Natural killer cell (primary cell): ENCODE data around the gene LRRC4B. TPM values are rescaled to one million over a fixed set of nuclear protein-coding genes. Genes with fewer than 3 reads are reported as not detected.

Experiments
- ATAC-seq, 3 donors: fragments of 150-1000 bp in 2 of 3; fragments of 200-7000 bp in 1 of 3; cut with Tn5 transposase; 1 replicate in 1 of 3; 2 replicates in 2 of 3; pipeline ENCODE4 v1.10.0; 2021; ENCODE audit warnings: mild to moderate bottlenecking in 2 of 3, moderate library complexity in 2 of 3
- DNase-seq, 2 donors: peaks; one replicate each; pipeline versions ENCODE4 v3.0.0 to v3.0.0-alpha.2; 2013 to 2021; ENCODE audit warnings: mixed read lengths in 1 of 2
- H3K27ac ChIP-seq: one replicate; pipeline ENCODE4 v1.5.1; 2013; ENCODE audit warnings: mild to moderate bottlenecking, low read length
- H3K27me3 ChIP-seq: one replicate; pipeline ENCODE4 v1.6.1; 2013; ENCODE audit warnings: low read length; ENCODE audit not compliant: control insufficient read depth, insufficient read depth
- H3K36me3 ChIP-seq: one replicate; pipeline ENCODE4 v1.6.1; 2013; ENCODE audit warnings: low read length; ENCODE audit not compliant: control insufficient read depth, insufficient read depth
- H3K4me1 ChIP-seq: one replicate; pipeline ENCODE4 v1.6.1; 2013; ENCODE audit warnings: low read length; ENCODE audit not compliant: control insufficient read depth, insufficient read depth
- H3K4me3 ChIP-seq: one replicate; pipeline ENCODE4 v1.5.1; 2013; ENCODE audit warnings: low read length
- H3K9me3 ChIP-seq: one replicate; pipeline ENCODE4 v1.6.1; 2013; ENCODE audit warnings: low read length; ENCODE audit not compliant: control insufficient read depth, insufficient read depth
- H3K27ac Mint-ChIP-seq, 2 donors: one replicate each; pipeline ENCODE4 v1.8.0; 2022; ENCODE audit warnings: mild to moderate bottlenecking in 2 of 2, mixed read lengths in 2 of 2, moderate library complexity in 1 of 2
- H3K27me3 Mint-ChIP-seq, 2 donors: one replicate each; pipeline ENCODE4 v1.8.0; 2022; ENCODE audit warnings: low read depth in 2 of 2, mixed read lengths in 2 of 2
- H3K36me3 Mint-ChIP-seq: one replicate; pipeline ENCODE4 v1.8.0; 2022; ENCODE audit warnings: mixed read lengths
- H3K4me1 Mint-ChIP-seq, 2 donors: one replicate each; pipeline ENCODE4 v1.8.0; 2022; ENCODE audit warnings: mixed read lengths in 2 of 2
- H3K4me3 Mint-ChIP-seq: one replicate; pipeline ENCODE4 v1.8.0; 2022; ENCODE audit warnings: mild to moderate bottlenecking, moderate library complexity, mixed read lengths
- H3K9me3 Mint-ChIP-seq, 2 donors: one replicate each; pipeline ENCODE4 v1.8.0; 2022; ENCODE audit warnings: mixed read lengths in 2 of 2
- CTCF ChIP-seq: fragments of 200-600 bp; IDR thresholded peaks from one replicate; pipeline ENCODE4 v1.8.0; 2022; ENCODE audit warnings: antibody characterized with exemption
- WGBS: methylation state at CpG from one replicate; pipeline ENCODE4 v1.1.7; 2013; ENCODE audit warnings: missing lambda C conversion rate; ENCODE audit not compliant: insufficient coverage; 5-methylcytosine and 5-hydroxymethylcytosine counted together
- intact Hi-C: fragments of 100-400 bp; cut with micrococcal nuclease; formaldehyde crosslinking; loops from one replicate; pipeline ENCODE4 v1.14.2; 2022
- total RNA-seq, 4 donors: library from RNA; stranded (reverse); fragments of 120-200 nt in 1 of 4; gene quantifications; one replicate each; pipeline versions ENCODE4 v1.2.3 to v1.2.4, GENCODE V29; 2013 to 2022

Gene LRRC4B
- total RNA-seq, 3 donors from 2014 or later (not counting 1 experiment from before 2014, with no cell fraction given) = not detected

DNA sequence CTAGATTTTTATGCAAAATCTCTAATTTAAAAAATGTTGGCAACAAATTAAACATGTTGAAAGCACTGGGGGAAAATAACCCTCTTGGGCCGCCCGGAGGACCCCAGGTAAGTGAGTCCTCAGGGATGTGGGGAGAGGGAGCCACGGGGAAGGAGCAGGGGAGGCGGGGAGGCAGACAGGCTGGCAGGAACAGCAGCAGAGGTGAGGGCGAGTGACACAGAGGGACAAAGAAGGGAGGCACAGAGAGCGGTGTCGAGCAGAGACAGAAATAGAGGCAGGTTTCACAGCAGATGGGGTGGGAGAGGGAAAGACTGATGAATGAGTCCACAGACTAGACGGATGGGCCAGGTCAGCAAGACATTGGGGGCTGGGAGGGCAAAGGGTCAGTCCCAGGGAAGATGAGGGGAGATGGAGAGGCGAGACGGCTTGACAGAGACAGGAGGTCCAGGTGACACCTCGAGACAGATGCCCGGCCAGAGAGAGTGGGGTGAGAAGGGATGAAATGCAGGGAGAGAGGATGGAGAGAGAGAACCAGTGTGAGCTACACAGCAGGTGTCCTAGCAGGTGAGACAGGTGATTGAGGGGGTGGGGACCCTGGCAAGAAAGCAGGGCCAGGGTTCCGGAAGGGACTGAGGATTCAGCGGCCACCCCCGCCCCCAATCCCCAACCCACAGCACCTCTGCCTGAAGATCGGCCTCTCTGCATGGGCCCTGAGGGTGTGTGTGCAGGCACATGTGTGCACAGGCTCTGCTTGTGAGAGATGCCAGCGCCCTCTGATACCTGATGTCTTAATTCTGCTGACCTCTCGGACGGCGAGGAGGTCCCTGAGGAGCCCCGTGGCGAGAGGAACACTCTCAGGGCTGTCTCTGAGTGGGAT is 3.8 kb downstream of the LRRC4B start:
- Mint-ChIP-seq H3K4me3 (no peak overlapping the region), H3K27ac (no peak overlapping the region), H3K9me3 (no peaks in the 10 kb centered on the region), H3K36me3 (no peaks in the 10 kb centered on the region), H3K4me1 (peaks cover 0 to 14% of the 10 kb centered on the region in 2 donors), H3K27me3 (peaks cover 40 to 41% of the 10 kb centered on the region in 2 donors)
- Histone ChIP-seq H3K9me3 (no peaks in the 10 kb centered on the region), H3K4me1 (peaks cover 12% of the 10 kb centered on the region), H3K36me3 (no peaks in the 10 kb centered on the region), H3K27ac (no peak overlapping the region), H3K4me3 (no peak overlapping the region), H3K27me3 (peaks cover 14% of the 10 kb centered on the region)
- 53% methylated on average over 21 of the region's 22 CpGs for WGBS
- no peak for DNase-seq
- intact Hi-C loops = no loop called here
- no peak for TF ChIP-seq CTCF
- ATAC-seq = no peak

DNA sequence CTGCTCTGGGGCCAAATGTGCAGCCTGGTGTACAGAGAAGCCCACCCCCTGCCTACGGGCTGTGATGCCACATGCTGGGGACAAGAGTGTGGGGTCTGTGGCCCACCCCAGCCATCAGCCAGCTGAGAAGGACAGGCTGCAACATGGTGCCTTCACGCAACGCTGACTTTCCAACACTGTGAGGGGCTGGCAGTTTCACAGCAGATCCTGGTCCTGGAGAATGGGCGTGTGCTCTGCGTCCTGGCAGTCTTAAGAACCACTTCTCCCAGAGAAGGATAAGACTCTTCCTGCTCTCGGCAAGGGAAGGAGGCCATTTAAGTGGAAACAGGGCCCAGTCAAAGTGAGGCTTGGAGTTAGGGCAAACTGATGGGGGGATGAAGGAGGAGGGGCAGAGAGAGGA is 4.6 kb downstream of the LRRC4B start:
- WGBS = 65% methylated on average over 6 of the region's 6 CpGs
- Histone ChIP-seq H3K36me3 (no peaks in the 10 kb centered on the region), H3K27me3 (peaks cover 14% of the 10 kb centered on the region), H3K4me3 (no peak overlapping the region), H3K4me1 (peaks cover 12% of the 10 kb centered on the region), H3K9me3 (no peaks in the 10 kb centered on the region), H3K27ac (no peak overlapping the region)
- no peak for ATAC-seq
- Mint-ChIP-seq H3K4me3 (no peak overlapping the region), H3K36me3 (no peaks in the 10 kb centered on the region), H3K27ac (no peak overlapping the region), H3K4me1 (peaks cover 0 to 14% of the 10 kb centered on the region in 2 donors), H3K27me3 (peaks cover 35 to 41% of the 10 kb centered on the region in 2 donors), H3K9me3 (no peaks in the 10 kb centered on the region)
- DNase-seq = no peak
- no peak for TF ChIP-seq CTCF
- intact Hi-C loops = no loop called here

DNA sequence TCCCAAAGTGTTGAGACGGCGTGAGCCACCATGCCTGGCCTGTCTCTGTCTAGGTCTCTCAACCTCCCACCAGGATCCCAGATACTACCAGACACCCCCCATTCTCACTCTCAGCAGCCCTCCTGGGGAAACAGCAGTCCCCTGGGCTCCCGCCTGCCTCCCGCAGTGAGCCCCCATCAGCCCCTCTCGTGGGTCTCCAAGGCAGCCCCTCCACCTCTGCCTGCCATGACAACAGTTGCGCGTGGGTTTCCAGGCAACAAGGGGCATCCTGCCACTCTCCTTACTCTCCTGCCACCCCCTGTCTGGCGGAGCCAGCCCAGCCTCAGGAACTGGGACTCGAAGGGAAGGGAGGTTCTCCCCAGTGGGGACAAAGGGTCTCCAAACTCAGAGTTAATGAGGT is 5.2 kb downstream of the LRRC4B start:
- H3K4me3 Mint-ChIP-seq = no peak overlapping the region
- peaks cover 0 to 14% of the 10 kb centered on the region in 2 donors for H3K4me1 Mint-ChIP-seq
- no peaks in the 10 kb centered on the region for H3K36me3 ChIP-seq
- H3K9me3 Mint-ChIP-seq = no peaks in the 10 kb centered on the region
- intact Hi-C loops = no loop called here
- DNase-seq = no peak
- no peaks in the 10 kb centered on the region for H3K36me3 Mint-ChIP-seq
- peaks cover 12% of the 10 kb centered on the region for H3K4me1 ChIP-seq
- H3K4me3 ChIP-seq = no peak overlapping the region
- H3K27ac Mint-ChIP-seq = no peak overlapping the region
- WGBS = 81% methylated on average over 9 of the region's 9 CpGs
- peaks cover 14% of the 10 kb centered on the region for H3K27me3 ChIP-seq
- H3K27ac ChIP-seq = no peak overlapping the region
- ATAC-seq = no peak
- peaks cover 35 to 44% of the 10 kb centered on the region in 2 donors for H3K27me3 Mint-ChIP-seq
- no peaks in the 10 kb centered on the region for H3K9me3 ChIP-seq
- no peak for TF ChIP-seq CTCF
